Adrenal gland (tissue), 5 donors: Measurements from ENCODE around the gene ZNF823.

Source experiments
- CTCF ChIP-seq, 6 experiments: fragments of 450-650 bp in 4 of 6; fragments of 200-600 bp in 2 of 6; sonication (generic) in 1 of 6; IDR thresholded peaks; 1 replicate in 5 of 6; 2 replicates in 1 of 6; pipeline versions ENCODE4 v1.5.1 to v1.8.0; 2016 to 2021; ENCODE audit warnings: antibody characterized with exemption in 6 of 6, mild to moderate bottlenecking in 2 of 6, moderate library complexity in 1 of 6
- POLR2A ChIP-seq, 2 donors: fragments of 450-650 bp; IDR thresholded peaks; one replicate each; pipeline ENCODE4 v1.6.1; 2017; ENCODE audit warnings: antibody characterized with exemption in 2 of 2, mild to moderate bottlenecking in 2 of 2, moderate library complexity in 1 of 2
- donor health status: DM: no; HTN: no; CAD: no.

DNA sequence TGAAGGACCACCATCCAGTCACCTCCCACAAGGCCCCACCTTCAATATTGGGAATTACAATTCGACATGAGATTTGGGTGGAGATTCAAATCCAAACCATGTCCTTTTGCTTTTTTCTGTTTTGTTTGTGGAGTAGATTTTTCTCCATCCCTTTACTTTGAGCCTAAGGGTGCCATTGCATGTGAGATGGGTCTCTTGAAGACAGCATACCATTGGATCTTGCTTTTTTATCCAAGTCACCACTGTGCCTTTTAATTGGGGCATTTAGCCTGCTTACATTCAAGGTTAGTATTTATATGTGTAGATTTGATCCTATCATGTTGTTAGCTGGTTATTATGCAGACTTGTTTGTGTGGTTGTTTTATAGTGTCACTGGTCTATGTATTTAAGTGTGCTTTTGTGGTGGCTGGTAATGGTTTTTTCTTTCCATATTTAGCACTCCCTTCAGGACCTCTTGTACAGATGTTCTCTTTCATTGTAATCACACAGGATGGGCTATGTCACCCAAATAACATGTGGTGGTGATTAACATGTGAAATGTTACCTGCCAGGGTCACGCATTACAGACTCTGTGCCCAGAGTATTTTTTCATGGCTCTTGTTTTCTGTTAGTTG is 58.0 kb downstream of the ZNF823 start:
- no peak for TF ChIP-seq CTCF (IDR thresholded peaks at IDR 0.05)
- TF ChIP-seq POLR2A (IDR thresholded peaks at IDR 0.05), result no peak
